ENCODE results near the gene GNGT2. TPM values are rescaled to one million over a fixed set of nuclear protein-coding genes. Genes with fewer than 3 reads are reported as not detected.

The GNGT2 gene
- total and polyA plus RNA-seq, 4 donors, result 0.23 to 2.2 (median 1.1) TPM

- H3K9me3 ChIP-seq (ENCODE audit: control insufficient read depth in 4 of 4, low read length in 3 of 4), result no peaks in the 10 kb centered on the region
- H3K4me1 ChIP-seq (ENCODE audit: control insufficient read depth in 4 of 4, insufficient read depth in 4 of 4, low read length in 3 of 4), result no peaks in the 10 kb centered on the region
- no peak overlapping the region for H3K4me3 ChIP-seq (ENCODE audit: low read depth in 1 of 3, low read length in 3 of 3)
- H3K27ac ChIP-seq (ENCODE audit: low read depth in 1 of 2, low read length in 2 of 2), result no peak overlapping the region
- TF ChIP-seq HNF4A (conservative IDR thresholded peaks at IDR 0.05) (no peak), EGR1 (IDR thresholded peaks at IDR 0.05; ENCODE audit: low read depth in 2 of 2) (no peak), YY1 (IDR thresholded peaks at IDR 0.05) (no peak), REST (IDR thresholded peaks at IDR 0.05) (no peak), FOXA1 (IDR thresholded peaks at IDR 0.05) (no peak), FOXA2 (IDR thresholded peaks at IDR 0.05) (no peak), JUND (IDR thresholded peaks at IDR 0.05) (no peak), HNF4G (IDR thresholded peaks at IDR 0.05) (no peak)
- H3K27me3 ChIP-seq (ENCODE audit: control insufficient read depth in 4 of 4, insufficient read depth in 4 of 4, low read length in 3 of 4), result peaks cover 0 to 2% (median 0%) of the 10 kb centered on the region in 4 donors
- no peak overlapping the region for H3K9ac ChIP-seq (ENCODE audit: low read depth in 1 of 2, low read length in 2 of 2)
- H3K36me3 ChIP-seq (ENCODE audit: control insufficient read depth in 4 of 4, insufficient read depth in 3 of 4, low read depth in 1 of 4, low read length in 3 of 4), result no peaks in the 10 kb centered on the region
- DNase-seq (ENCODE audit: low spot score), result no peak
- WGBS, result 96% methylated on average over 2 of the region's 2 CpGs
Measured at GRCh38 chr17:49204516-49204915, 5.9 kb downstream of the GNGT2 start.

GRCh38 chr17:49203796-49204195 is 6.6 kb downstream of the GNGT2 start:
- no peaks in the 10 kb centered on the region for H3K36me3 ChIP-seq (ENCODE audit: control insufficient read depth in 4 of 4, insufficient read depth in 3 of 4, low read depth in 1 of 4, low read length in 3 of 4)
- no peaks in the 10 kb centered on the region for H3K4me1 ChIP-seq (ENCODE audit: control insufficient read depth in 4 of 4, insufficient read depth in 4 of 4, low read length in 3 of 4)
- no peaks in the 10 kb centered on the region for H3K9me3 ChIP-seq (ENCODE audit: control insufficient read depth in 4 of 4, low read length in 3 of 4)
- no peak overlapping the region for H3K9ac ChIP-seq (ENCODE audit: low read depth in 1 of 2, low read length in 2 of 2)
- H3K27ac ChIP-seq (ENCODE audit: low read depth in 1 of 2, low read length in 2 of 2), result no peak overlapping the region
- H3K4me3 ChIP-seq (ENCODE audit: low read depth in 1 of 3, low read length in 3 of 3), result no peak overlapping the region
- 70% methylated on average over 2 of the region's 2 CpGs for WGBS
- TF ChIP-seq EGR1 (IDR thresholded peaks at IDR 0.05; ENCODE audit: low read depth in 2 of 2), result no peak
- peaks cover 0 to 2% (median 0%) of the 10 kb centered on the region in 4 donors for H3K27me3 ChIP-seq (ENCODE audit: control insufficient read depth in 4 of 4, insufficient read depth in 4 of 4, low read length in 3 of 4)
- DNase-seq (ENCODE audit: low spot score), result no peak

- H3K36me3 ChIP-seq (ENCODE audit: control insufficient read depth in 4 of 4, insufficient read depth in 3 of 4, low read depth in 1 of 4, low read length in 3 of 4), result no peaks in the 10 kb centered on the region
- no peak overlapping the region for H3K4me3 ChIP-seq (ENCODE audit: low read depth in 1 of 3, low read length in 3 of 3)
- no peak overlapping the region for H3K27ac ChIP-seq (ENCODE audit: low read depth in 1 of 2, low read length in 2 of 2)
- H3K9ac ChIP-seq (ENCODE audit: low read depth in 1 of 2, low read length in 2 of 2), result no peak overlapping the region
- no peaks in the 10 kb centered on the region for H3K9me3 ChIP-seq (ENCODE audit: control insufficient read depth in 4 of 4, low read length in 3 of 4)
- H3K4me1 ChIP-seq (ENCODE audit: control insufficient read depth in 4 of 4, insufficient read depth in 4 of 4, low read length in 3 of 4), result no peaks in the 10 kb centered on the region
- DNase-seq (ENCODE audit: low spot score), result no peak
- 86% methylated on average over 8 of the region's 8 CpGs for WGBS
- no peaks in the 10 kb centered on the region for H3K27me3 ChIP-seq (ENCODE audit: control insufficient read depth in 4 of 4, insufficient read depth in 4 of 4, low read length in 3 of 4)
- TF ChIP-seq HNF4G (IDR thresholded peaks at IDR 0.05), result no peak
- TF ChIP-seq FOXA1 (IDR thresholded peaks at IDR 0.05), result no peak
- TF ChIP-seq CTCF (IDR thresholded peaks at IDR 0.05; ENCODE audit: low read depth, low read length, missing input control), result no peak
- TF ChIP-seq NR2F2 (IDR thresholded peaks at IDR 0.05), result no peak
- TF ChIP-seq GABPA (IDR thresholded peaks at IDR 0.05 in 1 of 2, conservative IDR thresholded peaks at IDR 0.05 in 1 of 2), result no peak
- TF ChIP-seq JUND (IDR thresholded peaks at IDR 0.05), result no peak
- no peak for TF ChIP-seq SP1 (IDR thresholded peaks at IDR 0.05)
Measured at GRCh38 chr17:49201481-49201927, 8.9 kb downstream of the GNGT2 start.

Measured in liver (tissue), 9 donors.